ENCODE results near the gene GHRL.

Gene GHRL

DNA sequence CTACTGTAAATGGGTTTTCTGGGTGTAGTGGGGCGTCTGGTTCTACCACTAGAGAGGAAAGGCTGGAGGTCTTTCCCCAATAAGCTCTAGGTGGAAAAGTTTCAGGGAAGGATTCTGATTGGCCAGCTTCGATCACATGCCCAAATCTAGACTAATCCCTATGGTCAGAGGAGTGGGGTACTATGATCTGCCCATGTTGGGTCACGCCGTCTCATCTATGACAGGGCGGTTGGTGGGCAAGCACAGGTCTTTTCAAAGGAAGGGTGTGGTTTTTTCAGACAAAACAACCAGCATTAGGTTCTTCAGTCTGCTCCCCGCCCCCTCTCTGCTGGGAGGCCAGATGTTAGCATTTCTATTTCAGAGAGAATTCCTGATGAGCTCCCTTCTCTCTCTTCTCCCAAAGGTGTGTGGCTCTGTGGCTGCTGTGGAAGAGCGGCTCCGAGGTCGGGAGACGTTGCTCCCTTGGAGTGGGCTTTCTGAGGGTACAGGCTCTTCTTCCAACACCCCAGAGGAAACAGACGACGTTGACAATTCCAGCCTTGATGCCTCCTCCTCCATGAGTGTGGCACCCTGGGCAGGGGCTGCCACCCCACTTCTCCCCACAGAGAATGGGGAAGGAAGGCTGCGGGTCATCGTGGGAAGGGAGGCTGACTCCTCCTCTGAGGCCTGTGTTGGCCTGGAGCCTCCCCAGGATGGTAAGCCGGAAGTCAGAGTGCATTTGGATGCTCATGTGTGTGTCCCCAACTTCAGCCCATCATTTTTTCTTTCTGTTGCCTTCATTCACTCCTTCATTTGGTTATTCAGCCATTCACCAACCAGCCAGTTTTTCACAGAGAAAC is 54.2 kb downstream of the GHRL start:
- DNase-seq: no peak
